HG02759 (cell line): ENCODE results near the gene CDS2.

Experiments used
- ATAC-seq: cut with Tn5 transposase; IDR thresholded peaks from one replicate; pipeline ENCODE4 v1.9.1; 2021; ENCODE audit warnings: mild to moderate bottlenecking, moderate library complexity; ENCODE audit not compliant: unreplicated experiment

CDS2 gene

GRCh38 chr20:5118220-5119142 lies 8.3 kb upstream of the CDS2 start:
- ATAC-seq, result no peak

GRCh38 chr20:5119143-5119434 lies 7.7 kb upstream of the CDS2 start:
- ATAC-seq, result no peak

- ATAC-seq, result peak; percentile 94
Observed at GRCh38 chr20:5119435-5120184, 7.2 kb upstream of the CDS2 start, which contains the start of gene PCNA. TSS of gene PCNA (minus strand) at chr20:5119958. CDS start at chr20:5119798, 160 bp downstream.

GRCh38 chr20:5120185-5120476 lies 6.7 kb upstream of the CDS2 start:
- no peak for ATAC-seq

GRCh38 chr20:5122873-5123260 lies 3.9 kb upstream of the CDS2 start:
- ATAC-seq, result no peak

GRCh38 chr20:5127204-5127858 lies 523 bp downstream of the CDS2 start:
- peak; percentile 27 for ATAC-seq

GRCh38 chr20:5127859-5128424 lies 1.1 kb downstream of the CDS2 start:
- no peak for ATAC-seq

- no peak for ATAC-seq
Observed at GRCh38 chr20:5128886-5129285, 2.1 kb downstream of the CDS2 start.

- no peak for ATAC-seq
Observed at GRCh38 chr20:5131502-5131901, 4.7 kb downstream of the CDS2 start.

- ATAC-seq, result no peak
Observed at GRCh38 chr20:5133998-5134397, 7.2 kb downstream of the CDS2 start.

- ATAC-seq, result peak; percentile 81
Observed at GRCh38 chr20:5135363-5136012, 8.7 kb downstream of the CDS2 start.

- peak; percentile 15 for ATAC-seq
Observed at GRCh38 chr20:5136096-5136495, 9.3 kb downstream of the CDS2 start.

- no peak for ATAC-seq
Observed at GRCh38 chr20:5140195-5140594, 13.4 kb downstream of the CDS2 start.

GRCh38 chr20:5141615-5142014 lies 14.8 kb downstream of the CDS2 start:
- ATAC-seq, result no peak

GRCh38 chr20:5143851-5144250 lies 17.0 kb downstream of the CDS2 start:
- ATAC-seq, result no peak

GRCh38 chr20:5145365-5146098 lies 18.7 kb downstream of the CDS2 start:
- ATAC-seq, result peak; percentile 48

- ATAC-seq, result no peak
Observed at GRCh38 chr20:5146099-5146668, 19.4 kb downstream of the CDS2 start.

- no peak for ATAC-seq
Observed at GRCh38 chr20:5146871-5147592, 20.2 kb downstream of the CDS2 start.

- ATAC-seq, result no peak
Observed at GRCh38 chr20:5148581-5148980, 21.8 kb downstream of the CDS2 start.
